Stimulated activated CD4-positive, alpha-beta T cell treated with anti-CD3 and anti-CD28 coated beads, Interleukin-15, amount 100 ng/mL, for 1 hour (primary cell): ENCODE data around the gene SH3BGRL3.
"Not testable (repeated sequence)": the region's sequence is repeated elsewhere in the genome, so short reads cannot be mapped to it uniquely, and the experiment has no call there.

Experiments
- DNase-seq, 2 donors: peaks; one replicate each; pipeline ENCODE4 v3.0.0-alpha.2; 2020; ENCODE audit warnings: low read depth in 1 of 2, low spot score in 1 of 2

Gene SH3BGRL3

GRCh38 chr1:26315874-26316850 is 36.3 kb downstream of the SH3BGRL3 start:
- DNase-seq: no peak

- no peak for DNase-seq
Measured at GRCh38 chr1:26317146-26317545, 37.3 kb downstream of the SH3BGRL3 start.

- DNase-seq: peak in 1 of 2 donors; percentile 55
Measured at GRCh38 chr1:26317612-26318337, 37.9 kb downstream of the SH3BGRL3 start, which contains the start of gene CD52. Gene CD52 (plus strand): TSS chr1:26317958. CDS start chr1:26318018, 60 bp downstream.

GRCh38 chr1:26318338-26319064 is 38.6 kb downstream of the SH3BGRL3 start:
- DNase-seq: no peak

GRCh38 chr1:26320896-26321295 is 41.0 kb downstream of the SH3BGRL3 start:
- DNase-seq: no peak

- peak; percentile 89 to 95 for DNase-seq
Measured at GRCh38 chr1:26321315-26322041, 41.6 kb downstream of the SH3BGRL3 start.

GRCh38 chr1:26322042-26322331 is 42.1 kb downstream of the SH3BGRL3 start:
- DNase-seq: no peak

- no peak for DNase-seq
Measured at GRCh38 chr1:26323382-26323781, 43.5 kb downstream of the SH3BGRL3 start.

- DNase-seq: no peak
Measured at GRCh38 chr1:26324550-26324949, 44.7 kb downstream of the SH3BGRL3 start.

GRCh38 chr1:26327956-26328362 is 48.1 kb downstream of the SH3BGRL3 start:
- DNase-seq: no peak

GRCh38 chr1:26328597-26328996 is 48.7 kb downstream of the SH3BGRL3 start:
- DNase-seq: no peak

GRCh38 chr1:26329380-26329779 is 49.5 kb downstream of the SH3BGRL3 start:
- DNase-seq: not testable (repeated sequence)

- no peak for DNase-seq
Measured at GRCh38 chr1:26330276-26330675, 50.4 kb downstream of the SH3BGRL3 start.
